GM23338 (cell line): ENCODE data around the gene RUBCN. TPM values are rescaled to one million over a fixed set of nuclear protein-coding genes. Genes with fewer than 3 reads are reported as not detected.

Source experiments
- ATAC-seq: fragments of 200-7000 bp; cut with Tn5 transposase; 3 replicates; pipeline ENCODE4 v1.9.1; 2020
- DNase-seq: peaks from one replicate; pipeline ENCODE4 v3.0.0-alpha.2; 2015; ENCODE audit warnings: low spot score
- H2AFZ ChIP-seq: fragments of 200-600 bp; sonication (generic); 2 replicates; pipeline ENCODE4 v1.8.0; 2016; ENCODE audit warnings: antibody characterized with exemption, mild to moderate bottlenecking, moderate library complexity
- H3F3A ChIP-seq: fragments of 200-600 bp; sonication (generic); replicated peaks from 2 replicates; pipeline ENCODE4 v1.8.0; 2017; ENCODE audit warnings: antibody characterized with exemption, mixed run types, low read depth
- H3K27ac ChIP-seq: fragments of 200-600 bp; sonication (generic); 2 replicates; pipeline ENCODE4 v1.6.1; 2016; ENCODE audit warnings: low read depth
- H3K27me3 ChIP-seq: fragments of 200-600 bp; sonication (generic); 2 replicates; pipeline ENCODE4 v1.8.0; 2016; ENCODE audit warnings: mild to moderate bottlenecking, mixed run types, moderate library complexity; ENCODE audit not compliant: insufficient read depth
- H3K36me3 ChIP-seq: fragments of 200-600 bp; sonication (generic); 2 replicates; pipeline ENCODE4 v1.8.0; 2016; ENCODE audit warnings: mild to moderate bottlenecking; ENCODE audit not compliant: insufficient read depth
- H3K4me1 ChIP-seq: fragments of 200-600 bp; sonication (generic); 2 replicates; pipeline ENCODE4 v1.8.0; 2016; ENCODE audit warnings: mild to moderate bottlenecking, moderate library complexity; ENCODE audit not compliant: insufficient read depth
- H3K4me2 ChIP-seq: fragments of 200-600 bp; sonication (generic); 2 replicates; pipeline ENCODE4 v1.7.1; 2017; ENCODE audit warnings: mixed run types
- H3K4me3 ChIP-seq: fragments of 200-600 bp; sonication (generic); 2 replicates; pipeline ENCODE4 v1.6.1; 2016; ENCODE audit warnings: mixed run types
- H3K79me2 ChIP-seq: fragments of 200-600 bp; sonication (generic); replicated peaks from 2 replicates; pipeline ENCODE4 v1.8.0; 2017; ENCODE audit warnings: mild to moderate bottlenecking; ENCODE audit not compliant: insufficient read depth
- H3K9me2 ChIP-seq: fragments of 200-600 bp; sonication (generic); 2 replicates; pipeline ENCODE4 v1.8.0; 2017; ENCODE audit not compliant: insufficient read depth
- H4K20me1 ChIP-seq: fragments of 200-600 bp; sonication (generic); replicated peaks from 2 replicates; pipeline ENCODE4 v1.8.0; 2017; ENCODE audit warnings: mild to moderate bottlenecking; ENCODE audit not compliant: insufficient read depth
- H3K27ac Mint-ChIP-seq: 2 replicates; pipeline ENCODE4 v1.8.0; 2020; ENCODE audit warnings: inconsistent platforms, mild to moderate bottlenecking, moderate library complexity, mixed read lengths
- H3K27me3 Mint-ChIP-seq: 3 replicates; pipeline ENCODE4 v1.8.0; 2022; ENCODE audit warnings: low read depth, mild to moderate bottlenecking, moderate library complexity, mixed read lengths, inconsistent platforms; ENCODE audit not compliant: insufficient read depth, poor library complexity
- H3K36me3 Mint-ChIP-seq: 3 replicates; pipeline ENCODE4 v1.8.0; 2021; ENCODE audit warnings: low read depth, mild to moderate bottlenecking, inconsistent platforms, moderate library complexity, mixed read lengths
- H3K4me1 Mint-ChIP-seq: 3 replicates; pipeline ENCODE4 v1.8.0; 2020; ENCODE audit warnings: mild to moderate bottlenecking, inconsistent platforms, mixed read lengths
- H3K4me3 Mint-ChIP-seq: 3 replicates; pipeline ENCODE4 v1.8.0; 2021; ENCODE audit warnings: moderate library complexity, mild to moderate bottlenecking, inconsistent platforms, mixed read lengths
- H3K9me3 Mint-ChIP-seq: 3 replicates; pipeline ENCODE4 v1.8.0; 2020; ENCODE audit warnings: moderate library complexity, mild to moderate bottlenecking, inconsistent platforms, mixed read lengths
- CREB1 ChIP-seq: fragments of 250-450 bp; sonication (Bioruptor Pico); IDR thresholded peaks from 2 replicates; pipeline ENCODE4 v1.5.0; 2020; ENCODE audit warnings: low read depth, mild to moderate bottlenecking, moderate library complexity
- EZH2 ChIP-seq: fragments of 200-600 bp; sonication (generic); IDR thresholded peaks from one replicate; pipeline ENCODE4 v1.8.0; 2017; ENCODE audit warnings: antibody characterized with exemption, mild to moderate bottlenecking, low read depth; ENCODE audit not compliant: unreplicated experiment
- STAT1 ChIP-seq: IDR thresholded peaks from one replicate; pipeline ENCODE4 v1.6.1; 2016; ENCODE audit warnings: antibody characterized with exemption; ENCODE audit not compliant: unreplicated experiment
- ZNF462 ChIP-seq: fragments of 250-450 bp; sonication (Bioruptor Pico); IDR thresholded peaks from 2 replicates; pipeline ENCODE4 v1.5.0; 2020; ENCODE audit warnings: mild to moderate bottlenecking, moderate library complexity
- polyA plus RNA-seq: library from polyadenylated mRNA; unstranded; fragments of >200 nt; fragmentation: Nextera tagmentation; extraction: Ambion mirVana; gene quantifications from 2 replicates; pipeline ENCODE4 v1.2.1, GENCODE V29; 2016
- total RNA-seq: library from RNA; depleted of rRNA; stranded (reverse); fragments of >200 nt; shearing (Covaris generic); gene quantifications from 2 replicates; pipeline ENCODE4 v1.2.3, GENCODE V29; 2014
- TF ChIP-seq, protein P1 (sequence below): IDR thresholded peaks from one replicate; pipeline ENCODE4 v1.6.1; 2018; ENCODE audit warnings: antibody characterized with exemption; ENCODE audit not compliant: unreplicated experiment

The RUBCN gene
- total and polyA plus RNA-seq, 2 experiments from 2014 or later = 13.1 to 33.2 TPM

- TF ChIP-seq, protein P1, sequence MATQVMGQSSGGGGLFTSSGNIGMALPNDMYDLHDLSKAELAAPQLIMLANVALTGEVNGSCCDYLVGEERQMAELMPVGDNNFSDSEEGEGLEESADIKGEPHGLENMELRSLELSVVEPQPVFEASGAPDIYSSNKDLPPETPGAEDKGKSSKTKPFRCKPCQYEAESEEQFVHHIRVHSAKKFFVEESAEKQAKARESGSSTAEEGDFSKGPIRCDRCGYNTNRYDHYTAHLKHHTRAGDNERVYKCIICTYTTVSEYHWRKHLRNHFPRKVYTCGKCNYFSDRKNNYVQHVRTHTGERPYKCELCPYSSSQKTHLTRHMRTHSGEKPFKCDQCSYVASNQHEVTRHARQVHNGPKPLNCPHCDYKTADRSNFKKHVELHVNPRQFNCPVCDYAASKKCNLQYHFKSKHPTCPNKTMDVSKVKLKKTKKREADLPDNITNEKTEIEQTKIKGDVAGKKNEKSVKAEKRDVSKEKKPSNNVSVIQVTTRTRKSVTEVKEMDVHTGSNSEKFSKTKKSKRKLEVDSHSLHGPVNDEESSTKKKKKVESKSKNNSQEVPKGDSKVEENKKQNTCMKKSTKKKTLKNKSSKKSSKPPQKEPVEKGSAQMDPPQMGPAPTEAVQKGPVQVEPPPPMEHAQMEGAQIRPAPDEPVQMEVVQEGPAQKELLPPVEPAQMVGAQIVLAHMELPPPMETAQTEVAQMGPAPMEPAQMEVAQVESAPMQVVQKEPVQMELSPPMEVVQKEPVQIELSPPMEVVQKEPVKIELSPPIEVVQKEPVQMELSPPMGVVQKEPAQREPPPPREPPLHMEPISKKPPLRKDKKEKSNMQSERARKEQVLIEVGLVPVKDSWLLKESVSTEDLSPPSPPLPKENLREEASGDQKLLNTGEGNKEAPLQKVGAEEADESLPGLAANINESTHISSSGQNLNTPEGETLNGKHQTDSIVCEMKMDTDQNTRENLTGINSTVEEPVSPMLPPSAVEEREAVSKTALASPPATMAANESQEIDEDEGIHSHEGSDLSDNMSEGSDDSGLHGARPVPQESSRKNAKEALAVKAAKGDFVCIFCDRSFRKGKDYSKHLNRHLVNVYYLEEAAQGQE = no peak
- TF ChIP-seq EZH2 (no peak), STAT1 (no peak), ZNF462 (CRISPR knock-in tag) (no peak)
These were observed 25.1 kb upstream of the RUBCN start (continued) for GRCh38 chr3:197761784-197762183.

DNA sequence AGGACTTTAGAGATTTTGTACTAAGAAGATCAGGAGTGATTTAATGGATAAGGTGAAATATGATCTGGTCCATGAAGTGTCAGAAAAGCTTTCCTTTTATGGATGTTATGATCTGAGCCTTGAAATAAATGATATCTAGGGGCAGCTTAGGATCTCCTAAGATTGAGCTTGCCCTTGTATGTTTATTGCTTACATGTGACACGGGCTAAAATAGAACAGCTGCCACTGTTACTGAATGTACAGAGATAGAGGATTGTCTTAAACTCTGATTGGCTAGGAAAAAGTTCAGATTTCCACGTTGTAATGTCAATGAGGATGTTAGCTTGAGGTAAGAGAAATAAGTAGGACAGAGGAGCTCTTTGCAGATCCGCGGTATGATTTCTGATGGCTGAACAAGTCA lies 21.8 kb upstream of the RUBCN start:
- H3K27ac Mint-ChIP-seq = no peak overlapping the region
- DNase-seq (no peak), ATAC-seq (no peak)
- no peak overlapping the region for H3K4me3 Mint-ChIP-seq
- Histone ChIP-seq H3K9me2 (peaks cover 7% of the 10 kb centered on the region; the same call in 1 of the 2 replicates), H4K20me1 (no peaks in the 10 kb centered on the region; the same call in 1 of the 2 replicates), H3K27ac (no peak overlapping the region), H2AFZ (no peak overlapping the region), H3K36me3 (no peaks in the 10 kb centered on the region), H3K4me1 (no peaks in the 10 kb centered on the region), H3K4me2 (no peak overlapping the region), H3F3A (no peaks in the 10 kb centered on the region), H3K4me3 (no peak overlapping the region), H3K79me2 (peaks cover 20% of the 10 kb centered on the region), H3K27me3 (no peaks in the 10 kb centered on the region)
- H3K4me1 Mint-ChIP-seq = no peaks in the 10 kb centered on the region
- peaks cover 2% of the 10 kb centered on the region; the same call in 1 of the 3 replicates for H3K36me3 Mint-ChIP-seq
- no peaks in the 10 kb centered on the region for H3K27me3 Mint-ChIP-seq
- no peaks in the 10 kb centered on the region for H3K9me3 Mint-ChIP-seq
- TF ChIP-seq CREB1 = no peak
